ENCODE results near the gene APP.

Gene APP

GRCh38 chr21:25895565-25896205 lies 274.9 kb downstream of the APP start:
- TF ChIP-seq ZFX (IDR thresholded peaks at IDR 0.05; ENCODE audit: borderline replicate concordance) (no peak), CTCF (IDR thresholded peaks at IDR 0.05) (peak; percentile 81)
- no peak overlapping the region for H3K27ac ChIP-seq

GRCh38 chr21:25893191-25893590 lies 277.4 kb downstream of the APP start:
- H3K27ac ChIP-seq: no peak overlapping the region
- TF ChIP-seq CTCF (IDR thresholded peaks at IDR 0.05): no peak

- TF ChIP-seq ZFX (IDR thresholded peaks at IDR 0.05; ENCODE audit: borderline replicate concordance) (no peak), CTCF (IDR thresholded peaks at IDR 0.05) (no peak)
- no peak overlapping the region for H3K27ac ChIP-seq
These were observed 279.0 kb downstream of the APP start for GRCh38 chr21:25891596-25891995.

GRCh38 chr21:25890001-25890400 lies 280.6 kb downstream of the APP start:
- H3K27ac ChIP-seq: no peak overlapping the region
- TF ChIP-seq CTCF (IDR thresholded peaks at IDR 0.05) (no peak), ZFX (IDR thresholded peaks at IDR 0.05; ENCODE audit: borderline replicate concordance) (no peak)

GRCh38 chr21:25888711-25889110 lies 281.9 kb downstream of the APP start:
- TF ChIP-seq CTCF (IDR thresholded peaks at IDR 0.05) (no peak), ZFX (IDR thresholded peaks at IDR 0.05; ENCODE audit: borderline replicate concordance) (no peak)
- H3K27ac ChIP-seq: no peak overlapping the region

- TF ChIP-seq ZFX (IDR thresholded peaks at IDR 0.05; ENCODE audit: borderline replicate concordance) (no peak), CTCF (IDR thresholded peaks at IDR 0.05) (no peak)
- no peak overlapping the region for H3K27ac ChIP-seq
These were observed 282.8 kb downstream of the APP start for GRCh38 chr21:25887646-25888306.

- no peak overlapping the region for H3K27ac ChIP-seq
- no peak for TF ChIP-seq ZFX (IDR thresholded peaks at IDR 0.05; ENCODE audit: borderline replicate concordance)
- no peak for TF ChIP-seq CTCF (IDR thresholded peaks at IDR 0.05)
These were observed 283.4 kb downstream of the APP start for GRCh38 chr21:25887166-25887565.

Data from 22Rv1 (cell line).